ENCODE data around the gene PDE3A.

PDE3A gene

GRCh38 chr12:20477672-20478071 is 109.3 kb downstream of the PDE3A start:
- no peaks in the 10 kb centered on the region for H3K4me1 ChIP-seq (ENCODE audit: insufficient read depth, low read length, poor library complexity, severe bottlenecking)
- H3K9me3 ChIP-seq (ENCODE audit: insufficient read depth, low read depth, low read length), result no peaks in the 10 kb centered on the region
- H3K9ac ChIP-seq (ENCODE audit: low read depth, low read length, poor library complexity, severe bottlenecking), result no peak overlapping the region
- H3K9me2 ChIP-seq (replicated peaks; ENCODE audit: low read depth, low read length), result no peaks in the 10 kb centered on the region
- TF ChIP-seq, protein P1, sequence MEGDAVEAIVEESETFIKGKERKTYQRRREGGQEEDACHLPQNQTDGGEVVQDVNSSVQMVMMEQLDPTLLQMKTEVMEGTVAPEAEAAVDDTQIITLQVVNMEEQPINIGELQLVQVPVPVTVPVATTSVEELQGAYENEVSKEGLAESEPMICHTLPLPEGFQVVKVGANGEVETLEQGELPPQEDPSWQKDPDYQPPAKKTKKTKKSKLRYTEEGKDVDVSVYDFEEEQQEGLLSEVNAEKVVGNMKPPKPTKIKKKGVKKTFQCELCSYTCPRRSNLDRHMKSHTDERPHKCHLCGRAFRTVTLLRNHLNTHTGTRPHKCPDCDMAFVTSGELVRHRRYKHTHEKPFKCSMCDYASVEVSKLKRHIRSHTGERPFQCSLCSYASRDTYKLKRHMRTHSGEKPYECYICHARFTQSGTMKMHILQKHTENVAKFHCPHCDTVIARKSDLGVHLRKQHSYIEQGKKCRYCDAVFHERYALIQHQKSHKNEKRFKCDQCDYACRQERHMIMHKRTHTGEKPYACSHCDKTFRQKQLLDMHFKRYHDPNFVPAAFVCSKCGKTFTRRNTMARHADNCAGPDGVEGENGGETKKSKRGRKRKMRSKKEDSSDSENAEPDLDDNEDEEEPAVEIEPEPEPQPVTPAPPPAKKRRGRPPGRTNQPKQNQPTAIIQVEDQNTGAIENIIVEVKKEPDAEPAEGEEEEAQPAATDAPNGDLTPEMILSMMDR (conservative IDR thresholded peaks at IDR 0.05; ENCODE audit: low read length), result no peak
- no peak for TF ChIP-seq EZH2phosphoT487 (IDR thresholded peaks at IDR 0.05; ENCODE audit: borderline replicate concordance)
- H4K20me1 ChIP-seq (ENCODE audit: insufficient read depth, low read length, poor library complexity, severe bottlenecking), result no peaks in the 10 kb centered on the region
- H3K36me3 ChIP-seq (ENCODE audit: insufficient read depth, low read length), result no peaks in the 10 kb centered on the region
- H2AFZ ChIP-seq (ENCODE audit: low read length), result no peak overlapping the region
- no peak overlapping the region for H3K4me2 ChIP-seq (ENCODE audit: low read depth, low read length, poor library complexity, severe bottlenecking)
- H3K4me3 ChIP-seq (ENCODE audit: low read length, poor library complexity, severe bottlenecking), result no peak overlapping the region
- no peaks in the 10 kb centered on the region for H3F3A ChIP-seq (ENCODE audit: low read depth)
- H3K79me2 ChIP-seq (ENCODE audit: insufficient read depth, low read length), result no peaks in the 10 kb centered on the region
- H3K27me3 ChIP-seq (ENCODE audit: insufficient read depth, low read length, poor library complexity, severe bottlenecking), result no peaks in the 10 kb centered on the region

- H2AFZ ChIP-seq (ENCODE audit: low read length), result no peak overlapping the region
- no peaks in the 10 kb centered on the region for H3K27me3 ChIP-seq (ENCODE audit: insufficient read depth, low read length, poor library complexity, severe bottlenecking)
- TF ChIP-seq, protein P1 (conservative IDR thresholded peaks at IDR 0.05; ENCODE audit: low read length), result no peak
- H3K79me2 ChIP-seq (ENCODE audit: insufficient read depth, low read length), result no peaks in the 10 kb centered on the region
- no peaks in the 10 kb centered on the region for H4K20me1 ChIP-seq (ENCODE audit: insufficient read depth, low read length, poor library complexity, severe bottlenecking)
- H3K4me2 ChIP-seq (ENCODE audit: low read depth, low read length, poor library complexity, severe bottlenecking), result no peak overlapping the region
- H3F3A ChIP-seq (ENCODE audit: low read depth), result no peaks in the 10 kb centered on the region
- H3K9ac ChIP-seq (ENCODE audit: low read depth, low read length, poor library complexity, severe bottlenecking), result no peak overlapping the region
- no peaks in the 10 kb centered on the region for H3K36me3 ChIP-seq (ENCODE audit: insufficient read depth, low read length)
- no peak overlapping the region for H3K4me3 ChIP-seq (ENCODE audit: low read length, poor library complexity, severe bottlenecking)
- H3K9me3 ChIP-seq (ENCODE audit: insufficient read depth, low read depth, low read length), result no peaks in the 10 kb centered on the region
- H3K9me2 ChIP-seq (replicated peaks; ENCODE audit: low read depth, low read length), result no peaks in the 10 kb centered on the region
- no peaks in the 10 kb centered on the region for H3K4me1 ChIP-seq (ENCODE audit: insufficient read depth, low read length, poor library complexity, severe bottlenecking)
Measured at GRCh38 chr12:20482491-20483054, 114.2 kb downstream of the PDE3A start.

DNA sequence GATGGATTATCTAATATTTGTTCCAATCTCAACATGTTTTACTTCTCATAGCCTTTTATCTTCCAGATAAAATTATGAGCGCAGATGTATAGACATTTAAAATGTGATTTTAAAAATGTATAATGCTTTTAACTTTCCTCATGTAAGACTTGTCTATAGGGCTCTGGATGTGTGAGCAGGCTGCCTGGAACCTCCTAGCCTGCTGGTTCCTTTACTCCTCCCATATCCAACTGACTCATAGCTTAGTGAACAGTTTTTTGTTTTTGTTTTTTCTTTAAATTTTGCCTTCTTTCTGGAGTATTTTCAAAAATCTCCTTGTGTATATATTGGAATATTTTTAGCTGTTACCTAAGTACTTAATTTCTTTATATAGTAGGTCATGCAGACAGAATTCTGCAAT is 115.4 kb downstream of the PDE3A start:
- H3K27me3 ChIP-seq (ENCODE audit: insufficient read depth, low read length, poor library complexity, severe bottlenecking), result no peaks in the 10 kb centered on the region
- H3K9ac ChIP-seq (ENCODE audit: low read depth, low read length, poor library complexity, severe bottlenecking), result no peak overlapping the region
- H3K4me1 ChIP-seq (ENCODE audit: insufficient read depth, low read length, poor library complexity, severe bottlenecking), result no peaks in the 10 kb centered on the region
- H4K20me1 ChIP-seq (ENCODE audit: insufficient read depth, low read length, poor library complexity, severe bottlenecking), result no peaks in the 10 kb centered on the region
- H3K36me3 ChIP-seq (ENCODE audit: insufficient read depth, low read length), result no peaks in the 10 kb centered on the region
- H3K4me3 ChIP-seq (ENCODE audit: low read length, poor library complexity, severe bottlenecking), result no peak overlapping the region
- H3K79me2 ChIP-seq (ENCODE audit: insufficient read depth, low read length), result no peaks in the 10 kb centered on the region
- H3K4me2 ChIP-seq (ENCODE audit: low read depth, low read length, poor library complexity, severe bottlenecking), result no peak overlapping the region
- no peak overlapping the region for H2AFZ ChIP-seq (ENCODE audit: low read length)
- no peaks in the 10 kb centered on the region for H3F3A ChIP-seq (ENCODE audit: low read depth)
- no peaks in the 10 kb centered on the region for H3K9me2 ChIP-seq (replicated peaks; ENCODE audit: low read depth, low read length)
- TF ChIP-seq EZH2phosphoT487 (IDR thresholded peaks at IDR 0.05; ENCODE audit: borderline replicate concordance), result no peak
- TF ChIP-seq, protein P1 (conservative IDR thresholded peaks at IDR 0.05; ENCODE audit: low read length), result no peak
- no peaks in the 10 kb centered on the region for H3K9me3 ChIP-seq (ENCODE audit: insufficient read depth, low read depth, low read length)

Data from Loucy (cell line).